Measurements from ENCODE around the gene EXOC4. TPM values are rescaled to one million over a fixed set of nuclear protein-coding genes. Genes with fewer than 3 reads are reported as not detected.

EXOC4 gene
- total and polyA plus RNA-seq, 2 donors (not counting 3 experiments of a cell fraction or from before 2014, with no cell fraction given) = 20.3 to 73.1 TPM

GRCh38 chr7:133999178-133999577 is 746.3 kb downstream of the EXOC4 start:
- no peaks in the 10 kb centered on the region for H3K27me3 ChIP-seq (ENCODE audit: control insufficient read depth in 2 of 2, insufficient read depth in 2 of 2, low read length in 2 of 2)
- no peak overlapping the region for H3K27ac ChIP-seq (ENCODE audit: insufficient read depth, low read depth, low read length)
- dilution Hi-C loops (cut with MboI; ENCODE audit: extremely low pct_ligation_motif_present, low sequenced_read_pairs) = no loop called here
- H3K4me1 ChIP-seq (ENCODE audit: control insufficient read depth, extremely low read depth, insufficient read depth, low read length) = no peaks in the 10 kb centered on the region
- no peaks in the 10 kb centered on the region for H3K9me3 ChIP-seq (replicated peaks; ENCODE audit: control insufficient read depth, insufficient read depth, low read length)
- no TSS peak for BruUV-seq (replicated peaks)
- CTCF ChIA-PET = no interaction called here
- no peaks in the 10 kb centered on the region for H3K36me3 ChIP-seq (ENCODE audit: control insufficient read depth in 2 of 2, extremely low read depth in 1 of 2, insufficient read depth in 2 of 2, low read length in 2 of 2)
- DNase-seq (ENCODE audit: low read depth, low spot score) (no peak), FAIRE-seq (no peak)
- H3K4me2 ChIP-seq (ENCODE audit: insufficient read depth, low read length) = no peak overlapping the region
- H3K9me1 ChIP-seq (replicated peaks; ENCODE audit: control insufficient read depth, extremely low read depth, insufficient read depth, low read length) = no peaks in the 10 kb centered on the region
- no peak overlapping the region for H2AFZ ChIP-seq (ENCODE audit: low read depth, low read length)
- no peaks in the 10 kb centered on the region for H3K79me2 ChIP-seq (ENCODE audit: control insufficient read depth, insufficient read depth, low read length)
- no peaks in the 10 kb centered on the region for H4K20me1 ChIP-seq (replicated peaks; ENCODE audit: control insufficient read depth, extremely low read depth, insufficient read depth, low read length)
- H3K4me3 ChIP-seq (replicated peaks in 1 of 3; ENCODE audit: insufficient read depth in 1 of 3, low read depth in 1 of 3, low read length in 3 of 3) = no peak overlapping the region
- TF ChIP-seq POLR2A (IDR thresholded peaks at IDR 0.05; ENCODE audit: low read depth, low read length) = no peak
- no peak for TF ChIP-seq GATA2 (IDR thresholded peaks at IDR 0.05; ENCODE audit: insufficient read depth, insufficient read length, low read depth, low read length)
- TF ChIP-seq MAX (IDR thresholded peaks at IDR 0.05; ENCODE audit: insufficient read depth, insufficient read length) = no peak
- no peak for TF ChIP-seq JUN (IDR thresholded peaks at IDR 0.05; ENCODE audit: borderline replicate concordance, insufficient read depth, insufficient read length, low read depth)
- no peak for TF ChIP-seq CTCF (IDR thresholded peaks at IDR 0.05; ENCODE audit: extremely low read depth in 1 of 2, insufficient read depth in 1 of 2, low read depth in 1 of 2, low read length in 2 of 2)
- TF ChIP-seq FOS (IDR thresholded peaks at IDR 0.05; ENCODE audit: borderline replicate concordance, insufficient read depth, low read length) = no peak
- TF ChIP-seq POLR2AphosphoS5 (IDR thresholded peaks at IDR 0.05; ENCODE audit: insufficient read depth, low read depth, low read length) = no peak
- TF ChIP-seq MYC (IDR thresholded peaks at IDR 0.05; ENCODE audit: low read depth, low read length) = no peak
- TF ChIP-seq EZH2 (IDR thresholded peaks at IDR 0.05; ENCODE audit: borderline replicate concordance, low read depth, low read length, severe bottlenecking) = no peak
- intact Hi-C loops (cut with micrococcal nuclease) = no loop called here
- POLR2A ChIA-PET = no interaction called here
- H3K9ac ChIP-seq (replicated peaks; ENCODE audit: extremely low read depth, insufficient read depth, low read length) = no peak overlapping the region
